ENCODE measurements around the gene NIPA2. TPM values are rescaled to one million over a fixed set of nuclear protein-coding genes. Genes with fewer than 3 reads are reported as not detected.

NIPA2 gene
- total RNA-seq, 4 donors from 2014 or later: 50.3 to 67.2 (median 56.4) TPM

DNA sequence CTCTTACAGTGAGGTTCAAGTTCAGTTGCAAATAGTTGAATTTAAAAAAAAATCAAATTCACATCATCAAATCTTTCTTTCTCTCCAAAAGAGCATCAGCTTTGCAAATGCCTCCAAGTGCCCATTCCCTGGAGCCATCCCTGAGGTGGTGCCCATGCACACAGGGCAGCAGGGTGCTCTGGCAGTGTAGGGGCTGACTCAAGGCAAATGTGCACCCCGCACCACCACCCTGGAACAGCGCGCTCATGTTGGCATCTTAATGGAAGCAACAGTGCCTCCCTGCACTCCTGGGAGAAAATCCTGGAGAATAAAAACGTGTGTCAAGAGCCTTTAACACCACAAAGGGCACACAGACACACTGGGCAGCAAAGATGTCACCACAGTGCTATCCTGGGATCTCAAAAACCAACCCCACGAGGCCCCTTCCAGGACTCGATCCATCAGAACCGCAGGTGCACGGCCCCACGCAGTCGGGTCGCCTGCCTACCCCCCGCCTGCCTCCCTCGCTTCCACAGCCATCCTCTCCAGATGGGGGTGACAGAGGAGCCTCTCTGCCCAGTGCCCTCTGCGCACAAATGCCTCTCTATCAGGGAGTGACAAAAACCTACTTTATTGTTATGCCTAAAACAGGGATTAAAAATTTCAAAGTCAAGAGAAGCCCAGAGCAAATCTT is 50.8 kb downstream of the NIPA2 start:
- Histone ChIP-seq H3K4me1 (no peaks in the 10 kb centered on the region), H3K4me3 (replicated peaks in 1 of 3) (no peak overlapping the region), H3K27me3 (no peaks in the 10 kb centered on the region), H3K27ac (no peak overlapping the region), H3K9me3 (no peaks in the 10 kb centered on the region), H3K36me3 (peaks cover 9 to 26% of the 10 kb centered on the region in 2 donors)
- 91 to 94% methylated on average over 14 of the region's 14 CpGs for WGBS, 2 donors
- intact Hi-C loops (cut with DNase I): no loop called here
- DNase-seq: no peak
- TF ChIP-seq POLR2A (IDR thresholded peaks at IDR 0.05): no peak
- TF ChIP-seq, protein P1, sequence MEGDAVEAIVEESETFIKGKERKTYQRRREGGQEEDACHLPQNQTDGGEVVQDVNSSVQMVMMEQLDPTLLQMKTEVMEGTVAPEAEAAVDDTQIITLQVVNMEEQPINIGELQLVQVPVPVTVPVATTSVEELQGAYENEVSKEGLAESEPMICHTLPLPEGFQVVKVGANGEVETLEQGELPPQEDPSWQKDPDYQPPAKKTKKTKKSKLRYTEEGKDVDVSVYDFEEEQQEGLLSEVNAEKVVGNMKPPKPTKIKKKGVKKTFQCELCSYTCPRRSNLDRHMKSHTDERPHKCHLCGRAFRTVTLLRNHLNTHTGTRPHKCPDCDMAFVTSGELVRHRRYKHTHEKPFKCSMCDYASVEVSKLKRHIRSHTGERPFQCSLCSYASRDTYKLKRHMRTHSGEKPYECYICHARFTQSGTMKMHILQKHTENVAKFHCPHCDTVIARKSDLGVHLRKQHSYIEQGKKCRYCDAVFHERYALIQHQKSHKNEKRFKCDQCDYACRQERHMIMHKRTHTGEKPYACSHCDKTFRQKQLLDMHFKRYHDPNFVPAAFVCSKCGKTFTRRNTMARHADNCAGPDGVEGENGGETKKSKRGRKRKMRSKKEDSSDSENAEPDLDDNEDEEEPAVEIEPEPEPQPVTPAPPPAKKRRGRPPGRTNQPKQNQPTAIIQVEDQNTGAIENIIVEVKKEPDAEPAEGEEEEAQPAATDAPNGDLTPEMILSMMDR (IDR thresholded peaks at IDR 0.05): no peak

GRCh38 chr15:22890296-22890695 is 51.8 kb downstream of the NIPA2 start:
- no peak overlapping the region for H3K27ac ChIP-seq
- H3K4me1 ChIP-seq: no peaks in the 10 kb centered on the region
- WGBS, 2 donors: 95 to 97% methylated on average over 11 of the region's 11 CpGs
- intact Hi-C loops (cut with DNase I): no loop called here
- no peak for DNase-seq
- no peaks in the 10 kb centered on the region for H3K9me3 ChIP-seq
- H3K4me3 ChIP-seq (replicated peaks in 1 of 3): no peak overlapping the region
- TF ChIP-seq, protein P1 (IDR thresholded peaks at IDR 0.05): no peak
- TF ChIP-seq POLR2A (IDR thresholded peaks at IDR 0.05): no peak
- peaks cover 9 to 26% of the 10 kb centered on the region in 2 donors for H3K36me3 ChIP-seq
- no peaks in the 10 kb centered on the region for H3K27me3 ChIP-seq

GRCh38 chr15:22891426-22892210 is 53.2 kb downstream of the NIPA2 start:
- H3K27me3 ChIP-seq: no peaks in the 10 kb centered on the region
- H3K27ac ChIP-seq: no peak overlapping the region
- DNase-seq: no peak
- intact Hi-C loops (cut with DNase I): no loop called here
- no peak overlapping the region for H3K4me3 ChIP-seq (replicated peaks in 1 of 3)
- TF ChIP-seq POLR2A (IDR thresholded peaks at IDR 0.05): no peak
- TF ChIP-seq, protein P1 (IDR thresholded peaks at IDR 0.05): no peak
- H3K36me3 ChIP-seq: peaks cover 9 to 22% of the 10 kb centered on the region in 2 donors
- no peaks in the 10 kb centered on the region for H3K4me1 ChIP-seq
- WGBS, 2 donors: 91 to 92% methylated on average over 33 of the region's 33 CpGs
- no peaks in the 10 kb centered on the region for H3K9me3 ChIP-seq

- intact Hi-C loops (cut with DNase I): no loop called here
- no peak for DNase-seq
- Histone ChIP-seq H3K9me3 (no peaks in the 10 kb centered on the region), H3K4me1 (no peaks in the 10 kb centered on the region), H3K27me3 (no peaks in the 10 kb centered on the region), H3K4me3 (replicated peaks in 1 of 3) (no peak overlapping the region), H3K36me3 (peaks cover 9 to 20% of the 10 kb centered on the region in 2 donors), H3K27ac (no peak overlapping the region)
- TF ChIP-seq, protein P1 (IDR thresholded peaks at IDR 0.05): no peak
- no peak for TF ChIP-seq POLR2A (IDR thresholded peaks at IDR 0.05)
- 82 to 88% methylated on average over 9 of the region's 9 CpGs for WGBS, 2 donors
These were observed 53.9 kb downstream of the NIPA2 start for GRCh38 chr15:22892333-22892732.

DNA sequence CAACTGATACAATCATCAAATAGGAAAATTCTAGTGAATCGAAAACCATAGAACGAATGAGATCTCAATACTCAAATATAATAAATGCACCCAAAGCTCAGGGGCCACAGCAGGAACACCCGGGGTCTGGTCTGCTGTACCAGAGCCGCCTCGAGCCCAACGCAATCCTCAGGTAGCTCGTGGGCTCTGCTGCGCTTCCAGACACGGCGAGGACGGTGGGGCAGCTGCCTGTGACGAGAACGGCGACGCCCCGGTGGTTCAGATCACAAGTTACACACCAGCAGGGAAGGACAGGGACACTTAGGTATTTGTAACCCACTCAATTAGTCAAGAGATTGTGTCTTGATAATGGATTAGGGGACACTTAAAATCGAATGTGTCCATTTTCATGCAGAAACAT is 54.6 kb downstream of the NIPA2 start:
- H3K27me3 ChIP-seq: no peaks in the 10 kb centered on the region
- no peak overlapping the region for H3K4me3 ChIP-seq (replicated peaks in 1 of 3)
- no peaks in the 10 kb centered on the region for H3K4me1 ChIP-seq
- TF ChIP-seq, protein P1 (IDR thresholded peaks at IDR 0.05): no peak
- TF ChIP-seq POLR2A (IDR thresholded peaks at IDR 0.05): no peak
- intact Hi-C loops (cut with DNase I): no loop called here
- peaks cover 9 to 20% of the 10 kb centered on the region in 2 donors for H3K36me3 ChIP-seq
- DNase-seq: no peak
- H3K9me3 ChIP-seq: no peaks in the 10 kb centered on the region
- H3K27ac ChIP-seq: no peak overlapping the region
- 86 to 88% methylated on average over 17 of the region's 17 CpGs for WGBS, 2 donors

Data from thyroid gland (tissue), 4 donors.